ENCODE measurements around the gene PRR23B.

DNA sequence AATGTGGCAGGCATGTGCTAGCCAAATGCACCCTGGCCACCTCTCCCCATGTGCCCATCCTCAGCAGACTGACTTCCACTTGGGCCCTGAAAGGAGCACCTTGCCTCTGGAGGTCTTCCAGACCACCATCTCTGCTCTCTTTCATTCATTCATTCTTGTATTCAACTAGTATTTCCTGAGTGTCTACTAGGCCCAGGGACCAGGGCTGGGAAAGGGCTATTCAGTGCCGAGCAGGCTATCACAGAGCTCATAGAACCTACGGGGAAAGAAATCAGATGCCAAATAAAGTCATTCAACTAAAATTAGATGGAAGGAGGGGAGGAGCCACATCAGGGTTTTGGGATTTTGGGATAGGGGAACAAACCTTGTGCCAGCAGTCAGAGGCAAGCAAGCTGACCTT lies 33.5 kb downstream of the PRR23B start:
- TF ChIP-seq, protein P1, sequence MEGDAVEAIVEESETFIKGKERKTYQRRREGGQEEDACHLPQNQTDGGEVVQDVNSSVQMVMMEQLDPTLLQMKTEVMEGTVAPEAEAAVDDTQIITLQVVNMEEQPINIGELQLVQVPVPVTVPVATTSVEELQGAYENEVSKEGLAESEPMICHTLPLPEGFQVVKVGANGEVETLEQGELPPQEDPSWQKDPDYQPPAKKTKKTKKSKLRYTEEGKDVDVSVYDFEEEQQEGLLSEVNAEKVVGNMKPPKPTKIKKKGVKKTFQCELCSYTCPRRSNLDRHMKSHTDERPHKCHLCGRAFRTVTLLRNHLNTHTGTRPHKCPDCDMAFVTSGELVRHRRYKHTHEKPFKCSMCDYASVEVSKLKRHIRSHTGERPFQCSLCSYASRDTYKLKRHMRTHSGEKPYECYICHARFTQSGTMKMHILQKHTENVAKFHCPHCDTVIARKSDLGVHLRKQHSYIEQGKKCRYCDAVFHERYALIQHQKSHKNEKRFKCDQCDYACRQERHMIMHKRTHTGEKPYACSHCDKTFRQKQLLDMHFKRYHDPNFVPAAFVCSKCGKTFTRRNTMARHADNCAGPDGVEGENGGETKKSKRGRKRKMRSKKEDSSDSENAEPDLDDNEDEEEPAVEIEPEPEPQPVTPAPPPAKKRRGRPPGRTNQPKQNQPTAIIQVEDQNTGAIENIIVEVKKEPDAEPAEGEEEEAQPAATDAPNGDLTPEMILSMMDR (conservative IDR thresholded peaks at IDR 0.05; ENCODE audit: low read depth, low read length) = no peak
- TF ChIP-seq EZH2 (IDR thresholded peaks at IDR 0.05; ENCODE audit: borderline replicate concordance, low read depth, low read length, poor library complexity, severe bottlenecking) = no peak

Data from A673 (cell line).